K562 (cell line): Measurements from ENCODE around the gene PCDHGB2. TPM values are rescaled to one million over a fixed set of nuclear protein-coding genes. Genes with fewer than 3 reads are reported as not detected.

Experiments
- ATAC-seq: fragments of 200-7000 bp; cut with Tn5 transposase; 3 replicates; pipeline ENCODE4 v1.9.1; 2020; ENCODE audit warnings: moderate library complexity
- BruUV-seq: library from RNA; stranded (reverse); fragments of 400-500 nt; replicated peaks from 2 replicates; lab custom pipeline; 2021; lab: Mats Ljungman, UMichigan
- CTCF ChIA-PET: fragments of 300-600 bp; formaldehyde crosslinking; extraction: SDS; loops from one replicate; lab custom pipeline; 2021; ENCODE audit warnings: low intra/inter-chr PET ratio; lab: Yijun Ruan, JAX
- POLR2A ChIA-PET: fragments of 300-600, 350-650 bp; sonication (Branson Sonifier 250); formaldehyde crosslinking; extraction: SDS; loops from one replicate; lab custom pipeline; 2021; ENCODE audit warnings: antibody characterized with exemption, inconsistent platforms; lab: Yijun Ruan, JAX
- DNase-seq, 4 experiments: peaks; one replicate each; pipeline versions ENCODE4 v3.0.0 to v3.0.0-alpha.2; 2011 to 2018; ENCODE audit warnings: low spot score in 3 of 4, mixed read lengths in 3 of 4; ENCODE audit errors: extremely low read depth in 1 of 4
- FAIRE-seq: peaks from 2 replicates; lab custom pipeline; 2011; peaks lifted over from hg19 to GRCh38; lab: Jason Lieb, UNC
- H2AFZ ChIP-seq: 2 replicates; pipeline ENCODE4 v1.6.0; 2011; ENCODE audit warnings: low read depth, low read length, control low read depth, inconsistent platforms
- H3K27ac ChIP-seq: fragments of 200-600 bp; 3 replicates; pipeline ENCODE4 v1.8.0; 2011; ENCODE audit warnings: low read depth, mild to moderate bottlenecking, control low read depth, inconsistent platforms, low read length, moderate library complexity, mixed read lengths; ENCODE audit errors: extremely low read depth
- H3K27me3 ChIP-seq, 2 experiments: fragments of 300-600 bp in 1 of 2; 2 replicates in 1 of 2; 3 replicates in 1 of 2; pipeline versions ENCODE4 v1.6.0 to v1.8.0; 2011; ENCODE audit warnings: inconsistent platforms in 2 of 2, low read length in 2 of 2, mild to moderate bottlenecking in 1 of 2, mixed read lengths in 1 of 2, moderate library complexity in 1 of 2; ENCODE audit not compliant: control insufficient read depth in 2 of 2, insufficient read depth in 2 of 2
- H3K36me3 ChIP-seq: fragments of 300-600 bp; 3 replicates; pipeline ENCODE4 v1.8.0; 2011; ENCODE audit warnings: mild to moderate bottlenecking, low read length, inconsistent platforms; ENCODE audit not compliant: control insufficient read depth, insufficient read depth
- H3K4me1 ChIP-seq, 2 experiments: fragments of 200-600 bp in 1 of 2; replicated peaks in 1 of 2; 2 replicates in 1 of 2; 3 replicates in 1 of 2; pipeline versions ENCODE4 v1.5.1 to v1.8.0; 2011; ENCODE audit warnings: inconsistent platforms in 2 of 2, low read length in 2 of 2, mild to moderate bottlenecking in 1 of 2, mixed read lengths in 1 of 2, moderate library complexity in 1 of 2; ENCODE audit not compliant: control insufficient read depth in 2 of 2, insufficient read depth in 2 of 2
- H3K4me2 ChIP-seq: 2 replicates; pipeline ENCODE4 v1.6.1; 2011; ENCODE audit warnings: low read length, control low read depth, inconsistent platforms, mixed read lengths; ENCODE audit not compliant: insufficient read depth
- H3K4me3 ChIP-seq: fragments of 200-600 bp; sonication (generic), shearing (Covaris generic); 2 replicates; pipeline ENCODE4 v1.5.1; 2016; ENCODE audit warnings: control low read depth, inconsistent platforms
- H3K79me2 ChIP-seq: fragments of 200-600 bp; 3 replicates; pipeline ENCODE4 v1.8.0; 2011; ENCODE audit warnings: low read length, inconsistent platforms; ENCODE audit not compliant: control insufficient read depth, insufficient read depth
- H3K9ac ChIP-seq, 2 experiments: 2 replicates each; pipeline versions ENCODE4 v1.6.0 to v1.6.1; 2011; ENCODE audit warnings: low read depth in 2 of 2, low read length in 2 of 2, control low read depth in 1 of 2, inconsistent platforms in 1 of 2, mild to moderate bottlenecking in 1 of 2, mixed read lengths in 1 of 2; ENCODE audit not compliant: insufficient read depth in 1 of 2
- H3K9me1 ChIP-seq: one replicate; pipeline ENCODE4 v1.6.0; 2011; ENCODE audit warnings: inconsistent platforms, mild to moderate bottlenecking, low read length, moderate library complexity; ENCODE audit not compliant: control insufficient read depth, insufficient read depth
- H3K9me3 ChIP-seq: replicated peaks from 2 replicates; pipeline ENCODE4 v1.5.1; 2011; ENCODE audit warnings: low read depth, low read length, inconsistent platforms; ENCODE audit not compliant: control insufficient read depth, insufficient read depth
- H4K20me1 ChIP-seq: replicated peaks from 2 replicates; pipeline ENCODE4 v1.6.1; 2011; ENCODE audit warnings: low read length, inconsistent platforms, mixed read lengths; ENCODE audit not compliant: control insufficient read depth, insufficient read depth
- CBFA2T2 ChIP-seq: fragments of 450-650 bp; conservative IDR thresholded peaks from 2 replicates; pipeline ENCODE4 v1.6.1; 2017; ENCODE audit warnings: mild to moderate bottlenecking
- ERF ChIP-seq: fragments of 450-650 bp; formaldehyde crosslinking; IDR thresholded peaks from 2 replicates; pipeline ENCODE4 v1.4.0; 2020; ENCODE audit warnings: mild to moderate bottlenecking, mixed read lengths
- HMGN3 ChIP-seq: IDR thresholded peaks from 2 replicates; pipeline ENCODE4 v1.6.1; 2011; ENCODE audit warnings: borderline replicate concordance, low read depth, mild to moderate bottlenecking, mixed read lengths, low read length; ENCODE audit not compliant: insufficient read length; ENCODE audit errors: extremely low read depth
- JUN ChIP-seq, 2 experiments: sonication (generic) in 1 of 2; formaldehyde crosslinking in 1 of 2; IDR thresholded peaks; 2 replicates each; pipeline versions ENCODE4 v1.6.1 to v1.8.0; 2012 to 2022; ENCODE audit warnings: borderline replicate concordance in 2 of 2, mild to moderate bottlenecking in 2 of 2, improper control_type of control experiment in 1 of 2, low read depth in 1 of 2, low read length in 1 of 2, missing genetic modification reagents in 1 of 2
- MAZ ChIP-seq, 2 experiments: fragments of 450-650 bp in 1 of 2; sonication (generic) in 1 of 2; formaldehyde crosslinking; IDR thresholded peaks in 1 of 2; conservative IDR thresholded peaks in 1 of 2; 2 replicates each; pipeline versions ENCODE4 v1.4.0 to v1.5.0; 2020; ENCODE audit warnings: mild to moderate bottlenecking in 1 of 2, missing genetic modification reagents in 1 of 2
- ZNF780A ChIP-seq: fragments of 250-450 bp; sonication (Bioruptor Pico); IDR thresholded peaks from 2 replicates; pipeline ENCODE4 v1.5.0; 2021; ENCODE audit warnings: mild to moderate bottlenecking
- WGBS: fragments of 100-300 bp; shearing (Covaris generic); methylation state at CpG from one replicate; pipeline ENCODE4 v1.1.6; 2016; ENCODE audit warnings: low coverage, mixed read lengths; ENCODE audit not compliant: insufficient coverage; ENCODE audit errors: missing lambda C conversion rate; 5-methylcytosine and 5-hydroxymethylcytosine counted together
- in situ Hi-C: fragments of 300-500 bp; cut with MboI; formaldehyde crosslinking; loops from 4 replicates; pipeline ENCODE4 v1.15.0; 2018; ENCODE audit warnings: inconsistent platforms, mixed read lengths
- intact Hi-C: fragments of 100-400 bp; cut with micrococcal nuclease; formaldehyde crosslinking; loops from 2 replicates; pipeline ENCODE4 v1.14.2; 2022
- polyA plus RNA-seq, 8 experiments: library from polyadenylated mRNA; depleted of rRNA in 4 of 8; stranded (reverse) in 5 of 8; unstranded in 3 of 8; fragments of >200 nt; fragmentation: Nextera tagmentation in 2 of 8; fragmentation: Illumina TruSeq in 1 of 8; extraction: Ambion mirVana in 2 of 8; extraction: Trizol in 1 of 8; gene quantifications; 2 replicates each; pipeline versions ENCODE4 v1.2.1 to v1.2.3, GENCODE V29; 2011 to 2014; ENCODE audit warnings: inconsistent platforms in 1 of 8, missing spikeins in 1 of 8
- total RNA-seq, 7 experiments: library from RNA; depleted of rRNA in 6 of 7; stranded (reverse); fragments of >200 nt in 6 of 7; fragmentation: Illumina TruSeq in 2 of 7; extraction: Trizol in 2 of 7; gene quantifications; 2 replicates each; pipeline versions ENCODE4 v1.2.1 to v1.2.3, GENCODE V29; 2011 to 2021; ENCODE audit warnings: low replicate concordance in 1 of 7
- TF ChIP-seq, protein P1 (sequence below): fragments of 450-650 bp; IDR thresholded peaks from 2 replicates; pipeline ENCODE4 v1.6.1; 2016; ENCODE audit warnings: mild to moderate bottlenecking, moderate library complexity

Gene PCDHGB2
- total and polyA plus RNA-seq, 9 of the 15 experiments (the other 6 are each of a cell fraction or from before 2014, with no cell fraction given) = 0.06 to 0.54 (median 0.29) TPM; not detected in 1

DNA sequence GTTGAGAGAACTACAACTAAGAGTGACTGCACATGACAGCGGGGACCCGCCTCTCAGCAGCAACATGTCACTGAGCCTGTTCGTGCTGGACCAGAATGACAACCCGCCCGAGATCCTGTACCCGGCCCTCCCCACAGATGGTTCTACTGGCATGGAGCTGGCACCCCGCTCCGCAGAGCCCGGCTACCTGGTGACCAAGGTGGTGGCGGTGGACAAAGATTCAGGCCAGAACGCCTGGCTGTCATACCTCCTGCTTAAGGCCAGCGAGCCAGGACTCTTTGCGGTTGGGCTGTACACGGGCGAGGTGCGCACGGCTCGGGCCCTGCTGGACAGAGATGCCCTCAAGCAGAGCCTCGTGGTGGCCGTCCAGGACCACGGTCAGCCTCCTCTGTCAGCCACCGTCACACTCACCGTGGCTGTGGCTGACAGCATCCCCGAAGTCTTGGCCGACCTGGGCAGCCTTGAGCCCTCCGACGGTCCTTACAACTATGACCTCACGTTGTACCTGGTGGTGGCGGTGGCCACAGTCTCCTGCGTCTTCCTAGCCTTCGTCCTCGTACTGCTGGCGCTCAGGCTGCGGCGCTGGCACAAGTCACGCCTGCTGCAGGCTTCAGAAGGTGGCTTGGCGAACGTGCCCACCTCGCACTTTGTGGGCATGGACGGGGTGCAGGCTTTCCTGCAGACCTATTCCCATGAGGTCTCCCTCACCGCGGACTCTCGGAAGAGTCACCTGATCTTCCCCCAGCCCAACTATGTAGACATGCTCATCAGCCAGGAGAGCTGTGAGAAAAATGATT is 24.9 kb downstream of the PCDHGB2 start:
- Histone ChIP-seq H3K27ac (no peak overlapping the region), H4K20me1 (no peaks in the 10 kb centered on the region), H3K4me2 (no peak overlapping the region), H3K9ac (no peak overlapping the region), H3K4me3 (no peak overlapping the region), H2AFZ (no peak overlapping the region), H3K27me3 (peaks cover 9 to 35% of the 10 kb centered on the region in 2 experiments; a peak in 4 of 5 replicates), H3K36me3 (no peaks in the 10 kb centered on the region), H3K9me1 (no peaks in the 10 kb centered on the region), H3K9me3 (no peaks in the 10 kb centered on the region), H3K79me2 (no peaks in the 10 kb centered on the region), H3K4me1 (peaks cover 0 to 11% of the 10 kb centered on the region in 2 experiments; a peak in 2 of 5 replicates)
- ChIA-PET CTCF (no interaction called here), POLR2A (interaction anchor here (0.7 kb wide), 1 partner anchor 13 kb away, joined by 3 read pairs; the partner anchor contains the start of gene PCDHGB5)
- ATAC-seq (no peak), DNase-seq (no peak), FAIRE-seq (no peak)
- intact Hi-C loops (no loop called here), in situ Hi-C loops (no loop called here)
- BruUV-seq = no TSS peak
- 2% methylated on average over 43 of the region's 43 CpGs for WGBS
- TF ChIP-seq ERF (CRISPR knock-in tag) (no peak), MAZ (CRISPR knock-in tag; conservative IDR thresholded peaks at IDR 0.05 in 1 of 2, IDR thresholded peaks at IDR 0.05 in 1 of 2) (no peak), HMGN3 (no peak), CBFA2T2 (no peak), JUN (IDR thresholded peaks at IDR 0.05; ENCODE audit: borderline replicate concordance, low read depth, low read length) (no peak), JUN (CRISPR knock-in tag; IDR thresholded peaks at IDR 0.05; ENCODE audit: borderline replicate concordance) (no peak), ZNF780A (CRISPR knock-in tag) (no peak)
- TF ChIP-seq, protein P1, sequence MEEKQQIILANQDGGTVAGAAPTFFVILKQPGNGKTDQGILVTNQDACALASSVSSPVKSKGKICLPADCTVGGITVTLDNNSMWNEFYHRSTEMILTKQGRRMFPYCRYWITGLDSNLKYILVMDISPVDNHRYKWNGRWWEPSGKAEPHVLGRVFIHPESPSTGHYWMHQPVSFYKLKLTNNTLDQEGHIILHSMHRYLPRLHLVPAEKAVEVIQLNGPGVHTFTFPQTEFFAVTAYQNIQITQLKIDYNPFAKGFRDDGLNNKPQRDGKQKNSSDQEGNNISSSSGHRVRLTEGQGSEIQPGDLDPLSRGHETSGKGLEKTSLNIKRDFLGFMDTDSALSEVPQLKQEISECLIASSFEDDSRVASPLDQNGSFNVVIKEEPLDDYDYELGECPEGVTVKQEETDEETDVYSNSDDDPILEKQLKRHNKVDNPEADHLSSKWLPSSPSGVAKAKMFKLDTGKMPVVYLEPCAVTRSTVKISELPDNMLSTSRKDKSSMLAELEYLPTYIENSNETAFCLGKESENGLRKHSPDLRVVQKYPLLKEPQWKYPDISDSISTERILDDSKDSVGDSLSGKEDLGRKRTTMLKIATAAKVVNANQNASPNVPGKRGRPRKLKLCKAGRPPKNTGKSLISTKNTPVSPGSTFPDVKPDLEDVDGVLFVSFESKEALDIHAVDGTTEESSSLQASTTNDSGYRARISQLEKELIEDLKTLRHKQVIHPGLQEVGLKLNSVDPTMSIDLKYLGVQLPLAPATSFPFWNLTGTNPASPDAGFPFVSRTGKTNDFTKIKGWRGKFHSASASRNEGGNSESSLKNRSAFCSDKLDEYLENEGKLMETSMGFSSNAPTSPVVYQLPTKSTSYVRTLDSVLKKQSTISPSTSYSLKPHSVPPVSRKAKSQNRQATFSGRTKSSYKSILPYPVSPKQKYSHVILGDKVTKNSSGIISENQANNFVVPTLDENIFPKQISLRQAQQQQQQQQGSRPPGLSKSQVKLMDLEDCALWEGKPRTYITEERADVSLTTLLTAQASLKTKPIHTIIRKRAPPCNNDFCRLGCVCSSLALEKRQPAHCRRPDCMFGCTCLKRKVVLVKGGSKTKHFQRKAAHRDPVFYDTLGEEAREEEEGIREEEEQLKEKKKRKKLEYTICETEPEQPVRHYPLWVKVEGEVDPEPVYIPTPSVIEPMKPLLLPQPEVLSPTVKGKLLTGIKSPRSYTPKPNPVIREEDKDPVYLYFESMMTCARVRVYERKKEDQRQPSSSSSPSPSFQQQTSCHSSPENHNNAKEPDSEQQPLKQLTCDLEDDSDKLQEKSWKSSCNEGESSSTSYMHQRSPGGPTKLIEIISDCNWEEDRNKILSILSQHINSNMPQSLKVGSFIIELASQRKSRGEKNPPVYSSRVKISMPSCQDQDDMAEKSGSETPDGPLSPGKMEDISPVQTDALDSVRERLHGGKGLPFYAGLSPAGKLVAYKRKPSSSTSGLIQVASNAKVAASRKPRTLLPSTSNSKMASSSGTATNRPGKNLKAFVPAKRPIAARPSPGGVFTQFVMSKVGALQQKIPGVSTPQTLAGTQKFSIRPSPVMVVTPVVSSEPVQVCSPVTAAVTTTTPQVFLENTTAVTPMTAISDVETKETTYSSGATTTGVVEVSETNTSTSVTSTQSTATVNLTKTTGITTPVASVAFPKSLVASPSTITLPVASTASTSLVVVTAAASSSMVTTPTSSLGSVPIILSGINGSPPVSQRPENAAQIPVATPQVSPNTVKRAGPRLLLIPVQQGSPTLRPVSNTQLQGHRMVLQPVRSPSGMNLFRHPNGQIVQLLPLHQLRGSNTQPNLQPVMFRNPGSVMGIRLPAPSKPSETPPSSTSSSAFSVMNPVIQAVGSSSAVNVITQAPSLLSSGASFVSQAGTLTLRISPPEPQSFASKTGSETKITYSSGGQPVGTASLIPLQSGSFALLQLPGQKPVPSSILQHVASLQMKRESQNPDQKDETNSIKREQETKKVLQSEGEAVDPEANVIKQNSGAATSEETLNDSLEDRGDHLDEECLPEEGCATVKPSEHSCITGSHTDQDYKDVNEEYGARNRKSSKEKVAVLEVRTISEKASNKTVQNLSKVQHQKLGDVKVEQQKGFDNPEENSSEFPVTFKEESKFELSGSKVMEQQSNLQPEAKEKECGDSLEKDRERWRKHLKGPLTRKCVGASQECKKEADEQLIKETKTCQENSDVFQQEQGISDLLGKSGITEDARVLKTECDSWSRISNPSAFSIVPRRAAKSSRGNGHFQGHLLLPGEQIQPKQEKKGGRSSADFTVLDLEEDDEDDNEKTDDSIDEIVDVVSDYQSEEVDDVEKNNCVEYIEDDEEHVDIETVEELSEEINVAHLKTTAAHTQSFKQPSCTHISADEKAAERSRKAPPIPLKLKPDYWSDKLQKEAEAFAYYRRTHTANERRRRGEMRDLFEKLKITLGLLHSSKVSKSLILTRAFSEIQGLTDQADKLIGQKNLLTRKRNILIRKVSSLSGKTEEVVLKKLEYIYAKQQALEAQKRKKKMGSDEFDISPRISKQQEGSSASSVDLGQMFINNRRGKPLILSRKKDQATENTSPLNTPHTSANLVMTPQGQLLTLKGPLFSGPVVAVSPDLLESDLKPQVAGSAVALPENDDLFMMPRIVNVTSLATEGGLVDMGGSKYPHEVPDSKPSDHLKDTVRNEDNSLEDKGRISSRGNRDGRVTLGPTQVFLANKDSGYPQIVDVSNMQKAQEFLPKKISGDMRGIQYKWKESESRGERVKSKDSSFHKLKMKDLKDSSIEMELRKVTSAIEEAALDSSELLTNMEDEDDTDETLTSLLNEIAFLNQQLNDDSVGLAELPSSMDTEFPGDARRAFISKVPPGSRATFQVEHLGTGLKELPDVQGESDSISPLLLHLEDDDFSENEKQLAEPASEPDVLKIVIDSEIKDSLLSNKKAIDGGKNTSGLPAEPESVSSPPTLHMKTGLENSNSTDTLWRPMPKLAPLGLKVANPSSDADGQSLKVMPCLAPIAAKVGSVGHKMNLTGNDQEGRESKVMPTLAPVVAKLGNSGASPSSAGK = no peak
